ENCODE measurements around the gene UBAC2. TPM values are rescaled to one million over a fixed set of nuclear protein-coding genes. Genes with fewer than 3 reads are reported as not detected.

Gene UBAC2
- polyA plus RNA-seq, 3 donors, result 59.6 to 113 (median 96.7) TPM

GRCh38 chr13:99217461-99218110, 16.9 kb downstream of the UBAC2 start:
- Histone ChIP-seq H3K9me3 (replicated peaks in 1 of 2; ENCODE audit: control insufficient read depth in 1 of 2, insufficient read depth in 1 of 2, low read length in 2 of 2) (no peaks in the 10 kb centered on the region), H2AFZ (ENCODE audit: insufficient read depth, low read depth, low read length, poor library complexity, severe bottlenecking) (no peak overlapping the region), H3K4me2 (replicated peaks; ENCODE audit: extremely low read depth, low read length, poor library complexity, severe bottlenecking) (no peak overlapping the region), H3K79me2 (ENCODE audit: insufficient read depth, low read length) (peaks cover 100% of the 10 kb centered on the region), H4K20me1 (ENCODE audit: insufficient read depth, low read length) (peaks cover 85% of the 10 kb centered on the region), H3K36me3 (replicated peaks in 1 of 2; ENCODE audit: control insufficient read depth in 1 of 2, insufficient read depth in 2 of 2, low read length in 2 of 2) (peaks cover 8 to 13% of the 10 kb centered on the region in 2 donors), H3K27ac (ENCODE audit: low read depth in 1 of 2, low read length in 2 of 2) (peak overlapping the region in 1 of 2 donors; percentile 19), H3K27me3 (ENCODE audit: control insufficient read depth in 2 of 2, insufficient read depth in 2 of 2, low read length in 2 of 2) (no peaks in the 10 kb centered on the region), H3K4me1 (ENCODE audit: control insufficient read depth in 1 of 2, insufficient read depth in 2 of 2, low read length in 2 of 2) (peaks cover 39 to 45% of the 10 kb centered on the region in 2 donors), H3K9ac (ENCODE audit: insufficient read depth, low read length, poor library complexity, severe bottlenecking) (no peak overlapping the region), H3K4me3 (replicated peaks in 1 of 3; ENCODE audit: low read depth in 2 of 3, low read length in 3 of 3) (no peak overlapping the region)
- TF ChIP-seq CTCF (IDR thresholded peaks at IDR 0.05), result no peak
- Mint-ChIP-seq H3K27me3 (ENCODE audit: low read depth in 3 of 3) (peaks cover 0 to 2% (median 0%) of the 10 kb centered on the region in 3 donors), H3K27ac (peak overlapping the region; percentile 34 to 77 (median 64)), H3K4me3 (no peak overlapping the region), H3K9me3 (no peaks in the 10 kb centered on the region), H3K36me3 (peaks cover 18 to 24% of the 10 kb centered on the region in 2 donors), H3K4me1 (peaks cover 71% of the 10 kb centered on the region)
- WGBS (ENCODE audit: insufficient coverage), result 41% methylated on average over 18 of the region's 20 CpGs
- DNase-seq, result no peak
- intact Hi-C loops (cut with micrococcal nuclease), result no loop called here

- Mint-ChIP-seq H3K4me3 (no peak overlapping the region), H3K36me3 (peaks cover 18 to 23% of the 10 kb centered on the region in 2 donors), H3K27ac (peak overlapping the region in 6 of 7 donors; percentile 8 to 83 (median 48)), H3K27me3 (ENCODE audit: low read depth in 3 of 3) (peaks cover 0 to 2% (median 0%) of the 10 kb centered on the region in 3 donors), H3K9me3 (no peaks in the 10 kb centered on the region), H3K4me1 (peaks cover 76% of the 10 kb centered on the region)
- no peak for TF ChIP-seq CTCF (IDR thresholded peaks at IDR 0.05)
- Histone ChIP-seq H3K27me3 (ENCODE audit: control insufficient read depth in 2 of 2, insufficient read depth in 2 of 2, low read length in 2 of 2) (no peaks in the 10 kb centered on the region), H4K20me1 (ENCODE audit: insufficient read depth, low read length) (peaks cover 79% of the 10 kb centered on the region), H3K4me3 (replicated peaks in 1 of 3; ENCODE audit: low read depth in 2 of 3, low read length in 3 of 3) (peak overlapping the region in 1 of 3 experiments; percentile 12), H2AFZ (ENCODE audit: insufficient read depth, low read depth, low read length, poor library complexity, severe bottlenecking) (no peak overlapping the region), H3K79me2 (ENCODE audit: insufficient read depth, low read length) (peaks cover 100% of the 10 kb centered on the region), H3K27ac (ENCODE audit: low read depth in 1 of 2, low read length in 2 of 2) (peak overlapping the region in 1 of 2 donors; percentile 33), H3K9me3 (replicated peaks in 1 of 2; ENCODE audit: control insufficient read depth in 1 of 2, insufficient read depth in 1 of 2, low read length in 2 of 2) (no peaks in the 10 kb centered on the region), H3K36me3 (replicated peaks in 1 of 2; ENCODE audit: control insufficient read depth in 1 of 2, insufficient read depth in 2 of 2, low read length in 2 of 2) (peaks cover 8 to 13% of the 10 kb centered on the region in 2 donors), H3K9ac (ENCODE audit: insufficient read depth, low read length, poor library complexity, severe bottlenecking) (no peak overlapping the region), H3K4me1 (ENCODE audit: control insufficient read depth in 1 of 2, insufficient read depth in 2 of 2, low read length in 2 of 2) (peaks cover 42 to 50% of the 10 kb centered on the region in 2 donors), H3K4me2 (replicated peaks; ENCODE audit: extremely low read depth, low read length, poor library complexity, severe bottlenecking) (no peak overlapping the region)
- intact Hi-C loops (cut with micrococcal nuclease), result no loop called here
- no peak for DNase-seq
Observed at GRCh38 chr13:99218126-99218525, 17.5 kb downstream of the UBAC2 start.

Data from CD14-positive monocyte (primary cell).